ENCODE results near the gene RMC1. TPM values are rescaled to one million over a fixed set of nuclear protein-coding genes. Genes with fewer than 3 reads are reported as not detected.

RMC1 gene
- total and polyA plus RNA-seq, 4 donors: 15.6 to 24.7 (median 20.8) TPM

GRCh38 chr18:23545247-23545789 is 42.0 kb downstream of the RMC1 start:
- Histone ChIP-seq H3K4me3 (ENCODE audit: low read depth in 1 of 3, low read length in 3 of 3) (no peak overlapping the region), H3K9me3 (ENCODE audit: control insufficient read depth in 4 of 4, low read length in 3 of 4) (no peaks in the 10 kb centered on the region), H3K27me3 (ENCODE audit: control insufficient read depth in 4 of 4, insufficient read depth in 4 of 4, low read length in 3 of 4) (no peaks in the 10 kb centered on the region), H3K27ac (ENCODE audit: low read depth in 1 of 2, low read length in 2 of 2) (peak overlapping the region in 1 of 2 donors; percentile 58), H3K4me1 (ENCODE audit: control insufficient read depth in 4 of 4, insufficient read depth in 4 of 4, low read length in 3 of 4) (peaks cover 2 to 13% (median 3%) of the 10 kb centered on the region in 4 donors), H3K9ac (ENCODE audit: low read depth in 1 of 2, low read length in 2 of 2) (no peak overlapping the region), H3K36me3 (ENCODE audit: control insufficient read depth in 4 of 4, insufficient read depth in 3 of 4, low read depth in 1 of 4, low read length in 3 of 4) (peaks cover 1 to 37% (median 25%) of the 10 kb centered on the region in 4 donors)
- DNase-seq (ENCODE audit: low spot score): no peak
- TF ChIP-seq GABPA (IDR thresholded peaks at IDR 0.05 in 1 of 2, conservative IDR thresholded peaks at IDR 0.05 in 1 of 2) (no peak), SP1 (IDR thresholded peaks at IDR 0.05) (peak; percentile 98), JUND (IDR thresholded peaks at IDR 0.05) (peak in 1 of 2 donors; percentile 56), NR2F2 (IDR thresholded peaks at IDR 0.05) (peak; percentile 22), TAF1 (conservative IDR thresholded peaks at IDR 0.05) (no peak), FOXA2 (IDR thresholded peaks at IDR 0.05) (peak; percentile 90), RAD21 (IDR thresholded peaks at IDR 0.05) (peak in 1 of 2 donors; percentile 33), HNF4G (IDR thresholded peaks at IDR 0.05) (peak; percentile 81), YY1 (IDR thresholded peaks at IDR 0.05) (peak; percentile 24), ATF3 (IDR thresholded peaks at IDR 0.05) (no peak), RXRA (IDR thresholded peaks at IDR 0.05) (peak; percentile 93 to 98), FOXA1 (IDR thresholded peaks at IDR 0.05) (peak; percentile 93), EGR1 (IDR thresholded peaks at IDR 0.05; ENCODE audit: low read depth in 2 of 2) (no peak), HNF4A (conservative IDR thresholded peaks at IDR 0.05) (peak; percentile 89 to 94)
- TF ChIP-seq, protein P1, sequence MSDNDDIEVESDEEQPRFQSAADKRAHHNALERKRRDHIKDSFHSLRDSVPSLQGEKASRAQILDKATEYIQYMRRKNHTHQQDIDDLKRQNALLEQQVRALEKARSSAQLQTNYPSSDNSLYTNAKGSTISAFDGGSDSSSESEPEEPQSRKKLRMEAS (IDR thresholded peaks at IDR 0.05): peak; percentile 56
- TF ChIP-seq, protein P2, sequence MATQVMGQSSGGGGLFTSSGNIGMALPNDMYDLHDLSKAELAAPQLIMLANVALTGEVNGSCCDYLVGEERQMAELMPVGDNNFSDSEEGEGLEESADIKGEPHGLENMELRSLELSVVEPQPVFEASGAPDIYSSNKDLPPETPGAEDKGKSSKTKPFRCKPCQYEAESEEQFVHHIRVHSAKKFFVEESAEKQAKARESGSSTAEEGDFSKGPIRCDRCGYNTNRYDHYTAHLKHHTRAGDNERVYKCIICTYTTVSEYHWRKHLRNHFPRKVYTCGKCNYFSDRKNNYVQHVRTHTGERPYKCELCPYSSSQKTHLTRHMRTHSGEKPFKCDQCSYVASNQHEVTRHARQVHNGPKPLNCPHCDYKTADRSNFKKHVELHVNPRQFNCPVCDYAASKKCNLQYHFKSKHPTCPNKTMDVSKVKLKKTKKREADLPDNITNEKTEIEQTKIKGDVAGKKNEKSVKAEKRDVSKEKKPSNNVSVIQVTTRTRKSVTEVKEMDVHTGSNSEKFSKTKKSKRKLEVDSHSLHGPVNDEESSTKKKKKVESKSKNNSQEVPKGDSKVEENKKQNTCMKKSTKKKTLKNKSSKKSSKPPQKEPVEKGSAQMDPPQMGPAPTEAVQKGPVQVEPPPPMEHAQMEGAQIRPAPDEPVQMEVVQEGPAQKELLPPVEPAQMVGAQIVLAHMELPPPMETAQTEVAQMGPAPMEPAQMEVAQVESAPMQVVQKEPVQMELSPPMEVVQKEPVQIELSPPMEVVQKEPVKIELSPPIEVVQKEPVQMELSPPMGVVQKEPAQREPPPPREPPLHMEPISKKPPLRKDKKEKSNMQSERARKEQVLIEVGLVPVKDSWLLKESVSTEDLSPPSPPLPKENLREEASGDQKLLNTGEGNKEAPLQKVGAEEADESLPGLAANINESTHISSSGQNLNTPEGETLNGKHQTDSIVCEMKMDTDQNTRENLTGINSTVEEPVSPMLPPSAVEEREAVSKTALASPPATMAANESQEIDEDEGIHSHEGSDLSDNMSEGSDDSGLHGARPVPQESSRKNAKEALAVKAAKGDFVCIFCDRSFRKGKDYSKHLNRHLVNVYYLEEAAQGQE (IDR thresholded peaks at IDR 0.05): peak; percentile 56
- TF ChIP-seq, protein P3, sequence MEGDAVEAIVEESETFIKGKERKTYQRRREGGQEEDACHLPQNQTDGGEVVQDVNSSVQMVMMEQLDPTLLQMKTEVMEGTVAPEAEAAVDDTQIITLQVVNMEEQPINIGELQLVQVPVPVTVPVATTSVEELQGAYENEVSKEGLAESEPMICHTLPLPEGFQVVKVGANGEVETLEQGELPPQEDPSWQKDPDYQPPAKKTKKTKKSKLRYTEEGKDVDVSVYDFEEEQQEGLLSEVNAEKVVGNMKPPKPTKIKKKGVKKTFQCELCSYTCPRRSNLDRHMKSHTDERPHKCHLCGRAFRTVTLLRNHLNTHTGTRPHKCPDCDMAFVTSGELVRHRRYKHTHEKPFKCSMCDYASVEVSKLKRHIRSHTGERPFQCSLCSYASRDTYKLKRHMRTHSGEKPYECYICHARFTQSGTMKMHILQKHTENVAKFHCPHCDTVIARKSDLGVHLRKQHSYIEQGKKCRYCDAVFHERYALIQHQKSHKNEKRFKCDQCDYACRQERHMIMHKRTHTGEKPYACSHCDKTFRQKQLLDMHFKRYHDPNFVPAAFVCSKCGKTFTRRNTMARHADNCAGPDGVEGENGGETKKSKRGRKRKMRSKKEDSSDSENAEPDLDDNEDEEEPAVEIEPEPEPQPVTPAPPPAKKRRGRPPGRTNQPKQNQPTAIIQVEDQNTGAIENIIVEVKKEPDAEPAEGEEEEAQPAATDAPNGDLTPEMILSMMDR (IDR thresholded peaks at IDR 0.05; ENCODE audit: low read depth, low read length, missing input control): no peak
- TF ChIP-seq, protein P4, sequence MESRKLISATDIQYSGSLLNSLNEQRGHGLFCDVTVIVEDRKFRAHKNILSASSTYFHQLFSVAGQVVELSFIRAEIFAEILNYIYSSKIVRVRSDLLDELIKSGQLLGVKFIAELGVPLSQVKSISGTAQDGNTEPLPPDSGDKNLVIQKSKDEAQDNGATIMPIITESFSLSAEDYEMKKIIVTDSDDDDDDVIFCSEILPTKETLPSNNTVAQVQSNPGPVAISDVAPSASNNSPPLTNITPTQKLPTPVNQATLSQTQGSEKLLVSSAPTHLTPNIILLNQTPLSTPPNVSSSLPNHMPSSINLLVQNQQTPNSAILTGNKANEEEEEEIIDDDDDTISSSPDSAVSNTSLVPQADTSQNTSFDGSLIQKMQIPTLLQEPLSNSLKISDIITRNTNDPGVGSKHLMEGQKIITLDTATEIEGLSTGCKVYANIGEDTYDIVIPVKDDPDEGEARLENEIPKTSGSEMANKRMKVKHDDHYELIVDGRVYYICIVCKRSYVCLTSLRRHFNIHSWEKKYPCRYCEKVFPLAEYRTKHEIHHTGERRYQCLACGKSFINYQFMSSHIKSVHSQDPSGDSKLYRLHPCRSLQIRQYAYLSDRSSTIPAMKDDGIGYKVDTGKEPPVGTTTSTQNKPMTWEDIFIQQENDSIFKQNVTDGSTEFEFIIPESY (IDR thresholded peaks at IDR 0.05): no peak
- 49% methylated on average over 13 of the region's 13 CpGs for WGBS
